Activated CD8-positive, alpha-beta T cell treated with anti-CD3 and anti-CD28 coated beads, Interleukin-2, amount 10 ng/mL, durations not matched to agents 7 days and 5 days (primary cell): ENCODE measurements around the gene KCTD12. TPM values are rescaled to one million over a fixed set of nuclear protein-coding genes. Genes with fewer than 3 reads are reported as not detected.

Experiments used
- ATAC-seq: fragments of 150-1000 bp; cut with Tn5 transposase; one replicate; pipeline ENCODE4 v1.10.0; 2021; ENCODE audit warnings: moderate library complexity
- CTCF ChIA-PET: fragments of 350-600 bp; sonication (Branson Sonifier 250); formaldehyde crosslinking; loops from one replicate; lab custom pipeline; 2021; ENCODE audit warnings: antibody characterized with exemption; lab: Charles Lee
- POLR2A ChIA-PET: fragments of 350-600 bp; sonication (Branson Sonifier 250); formaldehyde crosslinking; loops from one replicate; lab custom pipeline; 2021; ENCODE audit warnings: antibody characterized with exemption; lab: Charles Lee
- DNase-seq: peaks from one replicate; pipeline ENCODE4 v3.0.0-alpha.2; 2020
- H3K27ac Mint-ChIP-seq: one replicate; pipeline ENCODE4 v1.8.0; 2021; ENCODE audit warnings: mild to moderate bottlenecking, mixed read lengths
- H3K27me3 Mint-ChIP-seq: one replicate; pipeline ENCODE4 v1.8.0; 2021; ENCODE audit warnings: low read depth, mixed read lengths
- H3K36me3 Mint-ChIP-seq: one replicate; pipeline ENCODE4 v1.8.0; 2021; ENCODE audit warnings: low read depth, mixed read lengths
- H3K4me1 Mint-ChIP-seq: one replicate; pipeline ENCODE4 v1.8.0; 2021; ENCODE audit warnings: low read depth, mixed read lengths
- H3K4me3 Mint-ChIP-seq: one replicate; pipeline ENCODE4 v1.8.0; 2021; ENCODE audit warnings: mild to moderate bottlenecking, mixed read lengths
- H3K9me3 Mint-ChIP-seq: one replicate; pipeline ENCODE4 v1.8.0; 2022; ENCODE audit warnings: mixed read lengths; ENCODE audit not compliant: insufficient read depth
- total RNA-seq, 2 experiments: library from RNA; stranded (reverse); gene quantifications; one replicate each; pipeline ENCODE4 v1.2.3, GENCODE V29; 2021

The KCTD12 gene
- total RNA-seq, 2 experiments from 2014 or later = 5.8 to 6.3 TPM

- peaks cover 6% of the 10 kb centered on the region for H3K4me1 Mint-ChIP-seq
- ATAC-seq = no peak
- H3K4me3 Mint-ChIP-seq = no peak overlapping the region
- CTCF ChIA-PET = interaction anchor here (2.8 kb wide), 1 partner anchor 11 kb away, joined by 13 read pairs; the partner anchor contains the start of gene KCTD12
- POLR2A ChIA-PET = interaction anchor here (1.6 kb wide), 1 partner anchor 11 kb away, joined by 4 read pairs; no protein-coding TSS in a partner anchor
- no peak for DNase-seq
- H3K36me3 Mint-ChIP-seq = no peaks in the 10 kb centered on the region
- peaks cover 12% of the 10 kb centered on the region for H3K27me3 Mint-ChIP-seq
- H3K27ac Mint-ChIP-seq = no peak overlapping the region
- H3K9me3 Mint-ChIP-seq = no peaks in the 10 kb centered on the region
These were observed 11.7 kb downstream of the KCTD12 start for GRCh38 chr13:76874479-76874878.

DNA sequence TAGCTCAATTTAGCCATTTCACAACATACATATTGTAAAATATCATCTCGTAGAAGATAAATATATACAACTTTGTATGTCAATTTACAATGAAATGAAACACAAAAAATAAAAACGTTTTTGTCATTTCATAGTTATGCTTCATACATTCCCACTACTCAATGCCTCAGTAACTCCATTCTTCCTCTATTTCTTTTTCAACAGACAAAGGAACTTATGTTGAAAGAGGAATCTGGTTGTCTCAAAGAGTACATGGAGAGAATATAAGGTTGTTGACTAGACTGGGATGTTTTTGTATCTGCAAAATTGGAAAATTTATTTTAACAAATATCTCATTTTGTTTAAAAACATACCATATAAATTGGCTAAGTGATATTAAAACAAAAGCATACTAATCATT is 12.8 kb downstream of the KCTD12 start:
- Mint-ChIP-seq H3K27me3 (peaks cover 12% of the 10 kb centered on the region), H3K4me3 (no peak overlapping the region), H3K9me3 (no peaks in the 10 kb centered on the region), H3K36me3 (no peaks in the 10 kb centered on the region), H3K4me1 (no peaks in the 10 kb centered on the region), H3K27ac (no peak overlapping the region)
- DNase-seq = no peak
- ChIA-PET CTCF (interaction anchor here (0.6 to 2.8 kb wide), 3 partner anchors 10 to 1690 kb away, joined by 3 to 13 read pairs (median 3); partner anchors contain the start of gene KCTD12), POLR2A (interaction anchor here (1.6 kb wide), 1 partner anchor 12 kb away, joined by 4 read pairs; no protein-coding TSS in a partner anchor)
- no peak for ATAC-seq

DNA sequence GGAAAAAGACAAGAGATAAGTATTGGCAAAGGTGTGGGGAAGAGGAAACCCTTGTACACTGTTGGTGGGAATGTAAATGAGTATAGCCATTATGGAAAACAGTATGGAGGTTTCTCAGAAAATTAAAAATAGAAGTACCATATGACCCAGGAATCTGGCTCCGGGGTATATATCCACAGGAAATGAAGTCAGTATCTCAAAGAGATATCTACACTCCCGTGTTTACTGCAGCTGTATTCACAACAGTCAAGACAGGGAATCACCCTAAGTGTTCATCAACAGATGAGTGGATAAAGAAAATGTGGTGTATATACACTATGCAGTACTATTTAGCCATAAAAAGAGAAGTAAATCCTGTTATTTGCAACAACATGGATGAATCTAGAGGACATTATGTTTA is 13.5 kb downstream of the KCTD12 start:
- no peak overlapping the region for H3K4me3 Mint-ChIP-seq
- ChIA-PET POLR2A (no interaction called here), CTCF (interaction anchor here (1.3 to 2.8 kb wide), 2 partner anchors 11 to 13 kb away, joined by 3 to 13 read pairs; partner anchors contain the start of gene KCTD12)
- no peaks in the 10 kb centered on the region for H3K36me3 Mint-ChIP-seq
- ATAC-seq (no peak), DNase-seq (no peak)
- no peaks in the 10 kb centered on the region for H3K4me1 Mint-ChIP-seq
- H3K27ac Mint-ChIP-seq = no peak overlapping the region
- H3K27me3 Mint-ChIP-seq = peaks cover 9% of the 10 kb centered on the region
- H3K9me3 Mint-ChIP-seq = no peaks in the 10 kb centered on the region

GRCh38 chr13:76871432-76871831 is 14.8 kb downstream of the KCTD12 start:
- Mint-ChIP-seq H3K9me3 (no peaks in the 10 kb centered on the region), H3K4me3 (no peak overlapping the region), H3K4me1 (no peaks in the 10 kb centered on the region), H3K27me3 (peaks cover 17% of the 10 kb centered on the region), H3K36me3 (no peaks in the 10 kb centered on the region), H3K27ac (no peak overlapping the region)
- CTCF ChIA-PET = interaction anchor here (0.6 to 0.7 kb wide), 2 partner anchors 15 to 32 kb away, joined by 3 read pairs; partner anchors contain the start of gene KCTD12
- POLR2A ChIA-PET = no interaction called here
- ATAC-seq (no peak), DNase-seq (no peak)

DNA sequence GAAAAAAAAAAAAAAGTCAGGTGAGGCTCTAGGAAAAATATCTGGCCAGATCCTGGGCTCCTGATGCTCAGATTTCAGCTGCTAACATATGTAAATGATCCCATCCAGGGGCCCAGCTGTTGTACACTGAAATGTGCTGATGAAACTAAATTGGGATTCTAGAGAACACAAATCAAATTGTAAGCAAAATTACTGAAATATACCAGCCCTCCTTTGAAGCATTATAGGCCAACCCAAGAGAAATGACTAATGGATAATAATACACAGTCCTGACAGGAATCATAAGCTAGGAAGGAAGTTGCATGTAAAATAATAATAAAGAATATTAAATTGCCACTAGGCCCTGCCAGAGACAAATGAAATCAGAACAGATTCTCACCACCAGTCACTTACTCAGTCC is 17.8 kb downstream of the KCTD12 start:
- Mint-ChIP-seq H3K27me3 (peaks cover 24% of the 10 kb centered on the region), H3K4me1 (no peaks in the 10 kb centered on the region), H3K4me3 (no peak overlapping the region), H3K9me3 (no peaks in the 10 kb centered on the region), H3K36me3 (no peaks in the 10 kb centered on the region), H3K27ac (no peak overlapping the region)
- ChIA-PET CTCF (no interaction called here), POLR2A (no interaction called here)
- ATAC-seq (no peak), DNase-seq (no peak)

GRCh38 chr13:76865996-76866503 is 20.2 kb downstream of the KCTD12 start:
- DNase-seq = no peak
- ChIA-PET CTCF (no interaction called here), POLR2A (no interaction called here)
- H3K36me3 Mint-ChIP-seq = no peaks in the 10 kb centered on the region
- no peak overlapping the region for H3K27ac Mint-ChIP-seq
- no peaks in the 10 kb centered on the region for H3K9me3 Mint-ChIP-seq
- no peak for ATAC-seq
- no peak overlapping the region for H3K4me3 Mint-ChIP-seq
- no peaks in the 10 kb centered on the region for H3K4me1 Mint-ChIP-seq
- peaks cover 20% of the 10 kb centered on the region for H3K27me3 Mint-ChIP-seq

DNA sequence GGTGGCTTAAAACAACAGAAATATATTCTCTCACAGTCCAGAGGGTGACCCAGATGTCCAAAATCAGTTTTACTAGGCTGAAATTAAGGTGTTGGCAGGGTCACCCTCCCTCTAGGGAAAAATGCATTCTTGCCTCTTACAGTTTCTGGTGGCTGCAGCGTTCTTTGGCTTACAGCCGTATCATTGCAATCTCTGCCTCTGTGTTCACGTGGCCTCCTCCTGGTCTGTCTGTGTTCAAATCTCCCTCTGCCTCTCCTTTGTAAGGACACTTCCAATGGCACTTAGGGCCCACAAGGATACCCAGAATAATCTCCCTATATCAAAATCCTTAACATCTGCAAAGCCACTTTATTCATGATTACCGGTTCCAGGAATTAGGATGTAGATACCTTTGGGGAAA is 21.1 kb downstream of the KCTD12 start:
- Mint-ChIP-seq H3K4me1 (no peaks in the 10 kb centered on the region), H3K36me3 (no peaks in the 10 kb centered on the region), H3K27me3 (peaks cover 23% of the 10 kb centered on the region), H3K4me3 (no peak overlapping the region), H3K27ac (no peak overlapping the region), H3K9me3 (no peaks in the 10 kb centered on the region)
- CTCF ChIA-PET = no interaction called here
- ATAC-seq = no peak
- POLR2A ChIA-PET = no interaction called here
- no peak for DNase-seq

DNA sequence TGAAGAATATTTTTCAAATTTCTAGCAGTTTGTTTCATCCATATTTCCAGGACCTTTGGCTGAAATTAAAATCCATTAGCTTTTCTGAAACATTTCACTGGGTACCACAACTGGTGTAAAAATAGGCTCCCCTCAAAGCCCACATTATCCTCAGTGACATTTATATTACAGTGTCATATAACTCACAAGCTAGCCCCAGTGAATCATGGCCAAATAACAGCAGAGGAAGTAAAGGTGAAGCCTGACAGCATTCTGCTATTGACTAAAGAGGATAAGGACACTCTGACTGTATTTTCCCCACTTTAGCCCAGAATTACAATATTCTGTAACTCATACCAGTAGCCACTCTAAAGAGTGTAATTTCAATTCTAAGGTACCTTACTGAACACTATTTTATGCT is 21.9 kb downstream of the KCTD12 start:
- Mint-ChIP-seq H3K36me3 (no peaks in the 10 kb centered on the region), H3K27ac (no peak overlapping the region), H3K27me3 (peaks cover 24% of the 10 kb centered on the region), H3K4me3 (no peak overlapping the region), H3K9me3 (peaks cover under 1% of the 10 kb centered on the region), H3K4me1 (no peaks in the 10 kb centered on the region)
- no peak for DNase-seq
- no peak for ATAC-seq
- POLR2A ChIA-PET = no interaction called here
- CTCF ChIA-PET = no interaction called here

GRCh38 chr13:76863022-76863421 is 23.2 kb downstream of the KCTD12 start:
- H3K4me3 Mint-ChIP-seq = no peak overlapping the region
- peaks cover 3% of the 10 kb centered on the region for H3K9me3 Mint-ChIP-seq
- no peak for DNase-seq
- ChIA-PET POLR2A (no interaction called here), CTCF (no interaction called here)
- no peak overlapping the region for H3K27ac Mint-ChIP-seq
- H3K27me3 Mint-ChIP-seq = peaks cover 24% of the 10 kb centered on the region
- no peak for ATAC-seq
- no peaks in the 10 kb centered on the region for H3K36me3 Mint-ChIP-seq
- H3K4me1 Mint-ChIP-seq = no peaks in the 10 kb centered on the region

DNA sequence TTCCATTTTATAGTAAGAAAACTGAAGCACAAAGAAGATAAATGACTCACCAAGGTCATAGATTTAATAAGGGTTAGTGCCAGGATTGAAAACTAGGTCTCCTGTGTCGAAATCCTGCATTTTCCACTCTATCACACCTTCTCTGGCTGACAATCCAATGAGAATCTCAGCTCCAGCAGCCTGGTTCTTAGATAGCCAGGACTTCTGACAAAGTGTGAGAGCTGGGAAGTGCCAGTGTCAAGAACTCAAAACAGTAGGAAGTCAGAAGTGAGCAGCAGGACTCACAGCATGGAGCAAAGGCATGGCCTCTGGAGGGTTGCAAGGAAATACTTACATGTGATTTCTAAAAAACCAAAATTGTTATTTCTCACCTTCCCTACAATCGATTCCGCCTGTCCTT is 24.3 kb downstream of the KCTD12 start:
- no peak overlapping the region for H3K27ac Mint-ChIP-seq
- no peak overlapping the region for H3K4me3 Mint-ChIP-seq
- H3K36me3 Mint-ChIP-seq = no peaks in the 10 kb centered on the region
- ChIA-PET CTCF (no interaction called here), POLR2A (no interaction called here)
- ATAC-seq = no peak
- DNase-seq = no peak
- peaks cover 3% of the 10 kb centered on the region for H3K9me3 Mint-ChIP-seq
- H3K27me3 Mint-ChIP-seq = peaks cover 20% of the 10 kb centered on the region
- H3K4me1 Mint-ChIP-seq = no peaks in the 10 kb centered on the region

DNA sequence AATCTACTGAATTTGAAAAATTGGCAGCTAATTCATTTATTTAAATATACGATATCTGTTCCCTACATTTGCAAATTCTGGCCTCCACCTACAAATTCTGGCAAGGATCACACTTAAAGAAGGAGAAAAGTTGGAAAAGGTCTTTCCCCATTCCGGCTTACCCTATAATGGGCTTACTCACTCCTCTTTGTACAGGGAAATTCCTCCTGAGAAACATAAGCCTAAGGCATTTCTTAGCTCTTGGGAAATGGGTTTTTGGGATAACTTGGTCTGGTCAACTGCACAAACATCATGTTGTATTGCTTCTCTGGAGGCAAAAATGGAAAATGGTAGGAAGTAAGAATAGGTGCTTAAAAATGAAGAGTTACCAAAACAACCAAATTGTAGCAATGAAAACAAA is 25.5 kb downstream of the KCTD12 start:
- DNase-seq (no peak), ATAC-seq (no peak)
- H3K4me3 Mint-ChIP-seq = no peak overlapping the region
- no peaks in the 10 kb centered on the region for H3K4me1 Mint-ChIP-seq
- no peak overlapping the region for H3K27ac Mint-ChIP-seq
- ChIA-PET POLR2A (no interaction called here), CTCF (no interaction called here)
- no peaks in the 10 kb centered on the region for H3K36me3 Mint-ChIP-seq
- peaks cover 15% of the 10 kb centered on the region for H3K27me3 Mint-ChIP-seq
- H3K9me3 Mint-ChIP-seq = peaks cover 3% of the 10 kb centered on the region

DNA sequence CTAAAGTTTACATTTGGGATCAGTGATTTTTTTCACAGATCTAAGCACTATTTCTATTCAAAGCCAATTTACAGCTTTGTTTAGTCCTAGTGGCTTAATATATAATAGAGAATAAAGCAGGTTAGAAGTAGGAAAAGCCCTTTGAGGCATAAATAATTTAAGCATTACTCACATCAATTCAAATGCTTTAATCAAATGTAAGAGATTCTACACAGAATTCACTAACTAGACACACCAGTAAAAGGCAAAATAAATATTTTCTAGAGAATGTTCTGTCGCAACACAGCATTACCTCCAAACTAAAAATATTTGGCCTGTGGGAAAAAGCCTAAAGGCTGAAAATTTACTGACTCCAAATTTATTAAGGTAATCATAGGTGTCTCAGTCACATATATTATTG is 31.3 kb downstream of the KCTD12 start:
- no peak overlapping the region for H3K4me3 Mint-ChIP-seq
- DNase-seq = no peak
- ChIA-PET CTCF (no interaction called here), POLR2A (no interaction called here)
- ATAC-seq = no peak
- no peaks in the 10 kb centered on the region for H3K27me3 Mint-ChIP-seq
- H3K9me3 Mint-ChIP-seq = peaks cover 3% of the 10 kb centered on the region
- no peaks in the 10 kb centered on the region for H3K36me3 Mint-ChIP-seq
- no peaks in the 10 kb centered on the region for H3K4me1 Mint-ChIP-seq
- no peak overlapping the region for H3K27ac Mint-ChIP-seq
